NCI-H187 (cell line): ENCODE results near the gene DLD.
"Not testable (repeated sequence)": the region's sequence is repeated elsewhere in the genome, so short reads cannot be mapped to it uniquely, and the experiment has no call there.

Experiments
- DNase-seq, 2 experiments: peaks; one replicate each; lab custom pipeline; 2025; lab: John Stamatoyannopoulos, UW

Gene DLD, protein sequence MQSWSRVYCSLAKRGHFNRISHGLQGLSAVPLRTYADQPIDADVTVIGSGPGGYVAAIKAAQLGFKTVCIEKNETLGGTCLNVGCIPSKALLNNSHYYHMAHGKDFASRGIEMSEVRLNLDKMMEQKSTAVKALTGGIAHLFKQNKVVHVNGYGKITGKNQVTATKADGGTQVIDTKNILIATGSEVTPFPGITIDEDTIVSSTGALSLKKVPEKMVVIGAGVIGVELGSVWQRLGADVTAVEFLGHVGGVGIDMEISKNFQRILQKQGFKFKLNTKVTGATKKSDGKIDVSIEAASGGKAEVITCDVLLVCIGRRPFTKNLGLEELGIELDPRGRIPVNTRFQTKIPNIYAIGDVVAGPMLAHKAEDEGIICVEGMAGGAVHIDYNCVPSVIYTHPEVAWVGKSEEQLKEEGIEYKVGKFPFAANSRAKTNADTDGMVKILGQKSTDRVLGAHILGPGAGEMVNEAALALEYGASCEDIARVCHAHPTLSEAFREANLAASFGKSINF

DNA sequence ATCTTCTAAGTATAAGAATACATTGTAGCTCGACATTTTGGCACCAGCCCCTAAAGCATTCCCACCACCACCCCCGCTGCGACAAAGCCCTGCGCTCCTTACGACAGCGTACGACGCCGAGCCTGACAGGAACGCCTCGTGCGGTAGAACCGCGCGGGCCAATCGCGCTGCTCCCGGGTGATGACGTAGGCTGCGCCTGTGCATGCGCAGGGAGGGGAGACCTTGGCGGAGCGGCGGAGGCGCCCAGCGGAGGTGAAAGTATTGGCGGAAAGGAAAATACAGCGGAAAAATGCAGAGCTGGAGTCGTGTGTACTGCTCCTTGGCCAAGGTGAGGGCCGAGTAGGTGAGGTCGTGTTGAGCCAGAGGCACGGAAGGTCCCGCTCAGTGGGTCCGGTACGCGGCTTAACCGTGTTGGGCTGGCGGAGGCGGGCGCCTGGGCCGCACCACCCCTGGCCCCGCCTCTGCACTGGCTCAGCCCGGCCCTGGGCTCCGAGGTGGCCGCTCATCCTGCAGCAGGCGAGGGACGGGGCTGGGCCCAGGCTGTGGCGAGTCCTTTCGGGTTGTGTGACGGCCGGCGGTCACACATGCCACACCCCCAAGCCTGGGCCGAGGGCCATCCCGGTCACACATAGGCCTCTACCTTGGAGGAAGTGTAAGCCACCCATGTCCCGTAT, at the start of gene DLD:
Gene DLD (plus strand): TSS at position 222 of the 674 bp plus-strand sequence. CDS start 68 bp downstream, at position 290.
- peak; percentile 78 to 88 for DNase-seq

DNA sequence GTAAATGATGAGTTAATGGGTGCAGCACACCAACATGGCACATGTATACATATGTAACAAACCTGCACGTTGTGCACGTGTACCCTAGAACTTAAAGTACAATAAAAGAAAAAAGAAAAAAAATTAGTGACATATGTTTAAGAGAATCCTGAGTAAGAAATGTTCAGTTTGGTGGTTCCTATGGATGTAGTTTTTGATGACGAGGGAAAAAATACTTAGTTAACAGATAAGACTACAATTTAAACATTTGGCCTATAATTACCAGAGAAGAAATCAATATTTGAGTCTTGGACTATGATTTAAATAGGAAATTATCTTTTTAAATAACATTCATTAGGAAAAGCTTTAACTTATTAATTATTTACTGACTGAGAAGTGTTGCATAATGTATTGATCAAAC, 48.8 kb upstream of the DLD start:
- no peak for DNase-seq

DNA sequence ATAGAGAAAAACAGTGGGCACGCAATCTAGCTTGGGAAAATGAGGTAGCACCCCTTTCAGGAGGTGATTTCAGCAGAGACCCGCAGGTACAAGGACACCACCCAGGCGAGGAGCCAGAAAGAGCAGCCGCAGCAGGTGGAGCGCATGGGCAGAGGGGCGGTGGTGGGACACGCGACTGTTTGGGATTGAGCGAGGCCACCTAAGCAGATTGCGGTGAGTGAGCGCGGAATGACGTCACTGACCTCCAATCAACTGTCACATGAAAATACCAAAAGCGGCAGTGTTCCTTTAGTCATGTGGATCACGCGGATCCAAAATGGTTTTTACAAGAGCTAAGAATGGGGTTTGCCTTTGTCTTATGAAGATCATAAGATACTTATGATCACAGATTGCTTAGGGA, 47.8 kb upstream of the DLD start:
- DNase-seq = no peak

DNA sequence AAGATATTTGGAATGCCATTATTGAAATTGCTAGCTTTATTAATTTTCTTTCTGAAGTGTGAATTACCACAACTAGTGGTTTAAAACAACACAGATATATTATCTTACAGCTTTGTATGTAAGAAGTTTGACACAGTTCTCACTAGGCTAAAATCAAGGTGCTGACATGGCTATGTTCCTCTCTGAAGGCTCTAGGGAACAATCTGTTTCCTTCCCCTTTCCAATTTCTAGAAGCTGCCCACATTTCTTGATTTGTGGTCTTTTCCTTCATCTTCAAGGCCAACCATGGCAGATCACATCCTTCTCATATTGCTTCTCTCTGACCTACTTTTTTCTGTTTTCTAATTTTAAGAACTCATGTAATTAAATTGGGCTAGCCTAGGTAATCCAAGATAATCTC, 44.7 kb upstream of the DLD start:
- DNase-seq = no peak

DNA sequence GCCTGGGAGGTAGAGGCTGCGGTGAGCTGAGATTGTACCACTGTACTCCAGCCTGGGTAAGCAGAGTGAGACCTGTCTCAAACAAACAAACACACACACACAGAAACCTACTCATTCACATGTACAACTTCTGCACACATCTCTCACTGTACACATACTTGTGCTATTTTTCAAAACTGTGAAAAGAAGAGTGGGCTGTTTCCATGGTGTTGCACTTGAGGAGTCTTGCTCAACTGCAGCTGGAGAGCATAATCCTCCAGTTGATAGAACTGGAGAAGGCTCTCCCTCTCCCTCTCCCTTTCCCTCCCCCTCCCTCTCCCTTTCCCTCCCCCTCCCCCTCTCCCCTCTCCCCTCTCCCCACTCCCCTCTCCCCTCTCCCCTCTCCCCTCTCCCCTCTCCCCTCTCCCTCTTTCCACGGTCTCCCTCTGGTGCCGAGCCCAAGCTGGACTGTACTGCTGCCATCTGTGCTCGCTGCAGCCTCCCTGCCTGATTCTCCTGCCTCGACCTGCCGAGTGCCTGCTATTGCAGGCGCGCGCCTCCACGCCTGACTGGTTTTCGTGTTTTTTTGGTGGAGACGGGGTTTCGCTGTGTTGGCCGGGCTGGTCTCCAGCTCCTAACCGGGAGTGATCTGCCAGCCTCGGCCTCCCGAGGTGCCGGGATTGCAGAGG, 43.7 kb upstream of the DLD start:
- DNase-seq = peak; percentile 59 to 67

DNA sequence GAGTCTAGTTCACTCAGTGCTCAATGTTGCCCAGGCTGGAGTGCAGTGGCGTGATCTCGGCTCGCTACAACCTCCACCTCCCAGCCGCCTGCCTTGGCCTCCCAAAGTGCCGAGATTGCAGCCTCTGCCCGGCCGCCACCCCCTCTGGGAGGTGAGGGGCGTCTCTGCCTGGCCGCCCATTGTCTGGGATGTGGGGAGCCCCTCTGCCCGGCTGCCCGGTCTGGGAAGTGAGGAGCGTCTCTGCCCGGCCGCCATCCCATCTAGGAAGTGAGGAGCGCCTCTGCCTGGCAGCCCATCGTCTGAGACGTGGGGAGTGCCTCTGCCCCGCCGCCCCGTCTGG, 43.2 kb upstream of the DLD start:
- DNase-seq = not testable (repeated sequence)

DNA sequence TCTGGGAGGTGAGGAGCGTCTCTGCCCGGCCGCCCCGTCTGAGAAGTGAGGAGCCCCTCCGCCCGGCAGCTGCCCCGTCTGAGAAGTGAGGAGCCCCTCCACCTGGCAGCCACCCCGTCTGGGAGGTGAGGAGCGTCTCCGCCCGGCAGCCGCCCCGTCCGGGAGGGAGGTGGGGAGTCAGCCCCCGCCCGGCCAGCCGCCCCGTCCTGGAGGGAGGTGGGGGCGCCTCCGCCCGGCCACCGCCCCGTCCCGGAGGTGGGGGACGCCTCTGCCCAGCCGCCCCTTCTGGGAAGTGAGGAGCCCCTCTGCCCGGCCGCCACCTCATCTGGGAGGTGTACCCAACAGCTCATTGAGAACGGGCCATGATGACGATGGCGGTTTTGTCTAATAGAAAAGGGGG, 42.8 kb upstream of the DLD start:
- not testable (repeated sequence) for DNase-seq

DNA sequence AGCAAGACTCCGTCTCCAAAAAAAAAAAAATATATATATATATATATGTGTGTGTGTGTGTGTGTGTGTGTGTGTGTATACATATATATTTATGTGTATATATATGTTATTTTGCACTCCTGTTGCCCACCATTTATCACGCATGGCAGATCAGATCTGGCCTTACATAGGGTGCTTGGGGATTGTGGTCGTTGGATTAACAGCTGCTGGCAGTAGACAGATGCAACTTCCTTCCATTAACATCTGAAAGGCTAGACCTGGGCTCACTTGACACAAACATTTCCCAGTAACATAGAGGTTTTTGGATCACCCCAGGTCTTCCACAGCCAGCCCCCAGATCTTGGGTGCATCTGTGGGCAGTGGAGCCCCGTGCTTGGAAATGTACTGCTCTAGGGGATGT, 40.8 kb upstream of the DLD start:
- DNase-seq = no peak

DNA sequence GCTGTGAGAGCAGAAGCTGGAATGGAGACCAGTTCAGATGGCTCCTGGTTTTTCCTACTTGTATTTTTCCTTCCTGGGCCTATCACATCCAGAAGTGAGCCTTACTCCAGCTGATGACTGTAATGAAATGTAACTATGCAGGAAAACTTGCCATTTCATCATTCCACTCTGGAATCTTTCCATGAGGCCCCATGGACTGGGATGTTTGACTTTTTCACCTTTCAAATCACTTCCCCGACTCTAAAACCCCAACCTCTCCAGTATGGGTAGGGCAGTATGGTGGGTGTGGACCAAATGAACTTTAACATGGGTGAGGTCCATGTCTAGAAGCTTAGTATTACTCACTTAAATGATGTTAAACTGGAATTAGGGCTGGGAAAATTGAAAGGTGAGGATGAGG, 40.3 kb upstream of the DLD start:
- DNase-seq = no peak

DNA sequence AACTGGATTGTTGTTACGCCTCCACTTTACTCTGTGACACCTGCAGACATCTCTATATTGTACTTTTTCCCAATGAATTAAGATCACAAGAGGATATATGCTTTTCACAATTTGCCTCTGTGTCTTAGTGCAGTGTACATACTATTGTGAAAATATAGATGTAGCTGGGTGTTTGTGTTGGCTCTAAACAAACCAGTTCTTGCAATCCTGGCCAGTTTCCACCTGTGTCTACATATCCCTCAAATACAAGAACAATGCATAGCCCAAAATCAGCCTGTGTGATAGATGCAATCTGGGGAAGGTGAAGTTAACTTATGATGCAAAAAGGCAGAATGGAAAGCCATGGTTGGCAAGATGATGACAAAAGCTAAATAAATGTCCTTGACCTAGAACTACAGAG, 36.5 kb upstream of the DLD start:
- DNase-seq = no peak

DNA sequence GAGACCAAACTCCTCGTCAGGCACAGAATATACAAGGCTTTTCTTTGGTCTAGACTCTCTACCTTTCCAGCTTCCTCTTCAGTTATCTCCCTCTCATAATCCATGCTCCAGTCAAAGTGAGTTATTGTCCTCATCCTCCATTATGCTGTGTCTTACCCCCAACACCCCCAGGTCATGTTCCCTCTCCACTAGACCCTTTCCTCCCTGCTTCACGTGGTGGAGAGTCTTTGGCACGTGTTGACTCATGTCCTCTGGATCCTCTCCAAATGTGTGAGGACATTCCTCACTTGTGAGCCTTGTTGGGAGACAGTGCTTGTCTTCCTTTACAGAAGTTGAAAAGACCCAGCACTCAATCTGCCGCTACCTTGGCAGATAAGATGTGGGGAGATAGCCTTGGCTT, 36.0 kb upstream of the DLD start:
- no peak for DNase-seq

DNA sequence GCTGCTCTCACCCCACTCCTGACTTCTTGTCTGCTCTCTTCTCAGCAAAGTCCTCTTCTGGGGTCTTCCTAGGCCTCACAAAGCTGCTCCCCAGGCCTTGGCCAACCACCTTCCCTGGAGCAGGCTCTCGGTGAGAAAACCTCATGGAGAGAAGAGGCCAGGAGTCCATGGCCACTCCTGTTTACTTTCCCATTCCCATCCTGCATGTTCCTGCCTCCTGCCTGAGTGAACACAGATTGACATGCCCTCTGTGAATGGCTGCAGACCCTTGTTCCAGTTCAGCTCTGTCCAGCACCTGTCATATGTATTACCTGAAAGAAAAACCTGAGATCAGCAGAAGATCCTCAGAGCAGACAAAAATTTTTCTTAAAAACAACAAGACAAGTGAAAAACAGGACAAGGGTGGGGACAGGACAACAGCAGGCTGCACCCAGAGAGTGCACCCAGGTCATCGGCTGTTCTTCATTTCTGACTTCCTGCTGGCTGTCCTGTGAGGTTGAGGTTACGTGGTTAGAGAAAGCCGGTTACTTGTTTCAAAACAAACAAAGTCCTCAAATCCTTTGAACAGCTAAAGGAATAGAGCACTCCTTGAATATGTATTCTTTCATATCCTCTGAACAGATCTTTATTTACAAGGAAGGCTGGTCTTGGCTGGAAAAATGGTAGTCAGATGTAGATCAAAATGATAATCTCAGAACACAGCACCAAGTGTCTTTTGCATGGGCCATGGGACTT, 34.0 kb upstream of the DLD start:
- no peak for DNase-seq

DNA sequence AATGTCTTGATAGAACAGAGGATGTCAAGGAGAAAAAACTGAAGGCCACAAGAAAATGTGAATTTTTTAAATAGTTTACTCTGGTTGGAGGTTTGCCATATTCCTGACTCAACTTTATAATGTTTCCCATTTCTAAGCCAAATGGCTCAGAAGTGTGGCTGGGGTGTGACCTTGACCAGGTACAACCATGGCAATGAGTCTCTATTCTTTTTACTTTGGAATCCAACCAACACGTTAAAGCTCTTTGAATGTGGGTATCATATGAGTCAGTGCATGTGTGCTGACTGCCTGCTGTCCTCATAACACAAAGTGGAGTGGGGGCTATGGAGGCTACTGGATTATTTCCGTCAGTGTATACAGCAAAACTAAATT, 33.5 kb upstream of the DLD start:
- DNase-seq = no peak

DNA sequence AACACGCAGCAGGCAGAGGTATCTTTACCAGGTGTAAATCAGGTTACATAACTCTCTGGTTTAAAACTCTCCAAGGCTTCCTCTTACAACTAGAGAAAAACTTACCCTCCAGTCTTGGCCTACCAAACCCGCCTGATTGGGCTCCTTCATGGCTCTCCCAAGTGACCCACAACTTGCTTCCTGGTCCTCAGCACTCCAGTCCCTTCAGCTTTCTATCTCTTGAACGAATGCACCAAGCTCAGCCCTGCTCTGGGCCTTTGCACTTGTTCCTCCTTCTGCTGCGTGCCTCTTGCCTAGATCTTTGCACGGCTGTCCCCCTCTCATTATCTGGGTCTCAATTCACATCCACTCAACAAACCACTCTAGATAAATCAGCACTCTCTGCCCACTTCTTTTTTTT, 32.7 kb upstream of the DLD start:
- no peak for DNase-seq

DNA sequence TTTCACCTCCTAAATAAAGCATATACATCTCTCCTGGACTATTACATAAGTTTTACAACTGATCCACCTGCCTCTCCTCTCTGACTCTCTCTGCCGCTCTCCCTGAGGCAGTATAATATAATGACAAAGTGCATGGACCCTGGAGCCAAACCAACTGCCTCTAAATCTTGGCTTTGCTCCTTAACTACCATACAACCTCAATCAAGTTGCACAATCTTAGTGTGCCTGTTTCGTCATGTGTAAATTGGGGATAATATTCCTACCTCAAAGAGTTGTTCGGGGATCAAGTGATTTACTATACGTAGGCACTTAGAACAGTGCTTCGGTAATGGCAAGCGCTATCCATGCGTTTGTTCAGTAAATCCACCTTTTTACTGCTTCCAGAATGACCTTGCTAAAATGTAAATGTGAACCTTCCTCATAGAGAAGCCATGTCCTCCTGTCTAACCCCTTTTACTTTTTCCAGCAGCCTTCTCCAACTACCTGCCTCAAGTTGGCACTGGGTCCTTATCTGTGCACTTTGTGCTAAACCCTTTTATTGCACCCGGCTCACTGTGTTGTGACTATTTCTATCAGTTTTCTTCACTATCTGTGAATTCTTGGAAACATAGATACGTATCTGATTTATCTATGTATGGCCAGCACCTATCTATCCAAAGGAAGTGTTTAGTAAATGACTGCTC, 30.6 kb upstream of the DLD start:
- DNase-seq = no peak

DNA sequence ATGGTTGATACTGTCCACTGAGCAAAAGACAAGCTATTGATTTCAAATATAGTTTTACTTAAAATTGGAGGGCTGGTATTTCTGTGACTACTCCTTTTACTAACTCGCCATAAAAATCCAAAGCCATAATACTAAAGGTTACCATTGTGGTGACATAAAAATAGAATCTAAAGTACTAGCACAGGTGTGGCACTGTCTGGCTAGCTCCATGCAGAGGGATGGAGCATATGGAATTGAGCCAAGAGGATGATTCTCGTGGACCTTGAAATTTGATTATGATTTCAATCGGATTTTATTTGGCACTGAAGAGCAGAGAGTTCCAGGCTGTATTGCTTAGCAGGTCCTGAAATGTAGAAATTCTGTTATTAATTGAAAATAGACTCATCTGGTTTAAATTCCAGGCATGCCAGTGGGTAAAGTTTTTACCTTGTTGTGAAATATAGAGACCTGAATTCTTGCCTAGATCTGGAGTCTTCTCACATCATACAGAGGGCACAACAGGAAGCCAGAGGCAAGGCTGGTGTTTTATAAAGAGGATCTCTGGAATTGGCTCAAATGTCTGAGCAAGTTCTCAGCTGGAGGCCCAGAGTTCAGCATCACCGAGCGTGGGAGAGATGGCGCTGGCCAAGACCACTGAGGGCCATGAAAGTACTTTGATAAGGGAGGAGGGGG, 29.9 kb upstream of the DLD start:
- no peak for DNase-seq

DNA sequence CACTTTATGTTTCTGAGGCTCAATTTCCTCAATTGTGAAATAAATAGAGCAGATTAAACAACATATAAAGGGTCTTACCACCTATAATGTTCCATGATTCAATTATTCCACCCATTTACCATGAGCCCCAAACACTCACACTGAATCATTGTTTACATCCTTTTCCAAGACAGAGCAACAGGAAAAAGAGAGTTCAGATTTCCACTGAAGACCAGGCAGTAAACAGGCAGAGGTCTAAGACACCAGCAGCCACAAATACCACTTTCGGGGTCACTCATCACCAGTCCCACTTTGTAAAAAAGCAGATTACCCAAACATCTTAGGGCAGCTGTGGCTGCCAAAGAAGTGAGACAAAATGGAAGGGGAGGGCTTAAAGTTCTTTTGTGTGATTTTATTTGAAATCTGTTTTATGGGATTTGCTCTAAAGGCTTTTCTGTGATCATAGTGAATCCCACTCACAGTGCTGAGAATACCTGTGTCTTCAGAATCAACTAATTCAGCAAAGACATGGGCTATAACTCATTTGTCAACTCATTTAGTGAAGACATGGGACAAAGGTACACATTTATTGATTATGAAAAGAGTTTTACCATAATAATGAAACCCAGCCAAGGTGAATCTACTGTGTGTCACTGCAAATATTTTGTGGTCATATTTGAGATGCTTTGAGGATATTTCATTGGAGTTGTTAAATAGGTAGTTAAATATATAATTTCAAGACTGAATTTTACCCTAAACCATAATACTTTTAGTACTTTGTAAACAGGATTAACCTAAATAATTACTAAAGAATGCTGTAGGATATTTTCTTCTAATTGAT, 24.8 kb upstream of the DLD start:
- DNase-seq = no peak

DNA sequence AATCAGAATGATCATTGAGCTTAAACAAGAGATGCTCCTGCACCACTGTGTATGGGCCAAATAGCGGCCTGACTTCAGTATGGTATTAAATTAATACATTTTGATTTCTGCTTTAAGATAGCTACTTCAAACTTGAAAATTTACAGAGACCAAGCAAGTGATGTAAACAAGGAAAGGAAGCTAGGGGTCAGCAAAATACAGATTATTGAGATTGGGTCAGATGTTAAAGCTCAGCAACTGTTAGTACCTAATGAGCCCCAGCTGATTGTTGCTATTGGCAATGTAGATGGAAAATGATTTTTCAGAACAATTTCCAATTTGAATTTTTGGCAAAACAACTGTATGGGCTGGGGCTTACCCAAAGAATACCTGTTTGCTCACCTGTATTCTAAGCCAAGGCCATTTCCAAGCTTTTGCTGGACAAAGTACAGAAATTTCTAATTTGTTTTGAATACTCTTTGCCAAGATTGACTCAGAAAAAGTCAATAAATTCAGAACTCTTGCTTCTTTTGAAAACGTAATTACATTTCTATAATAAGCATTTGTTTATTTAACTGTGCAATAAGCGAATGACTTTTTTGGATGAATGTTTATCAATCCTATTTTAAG, 23.0 kb upstream of the DLD start:
- DNase-seq = no peak

DNA sequence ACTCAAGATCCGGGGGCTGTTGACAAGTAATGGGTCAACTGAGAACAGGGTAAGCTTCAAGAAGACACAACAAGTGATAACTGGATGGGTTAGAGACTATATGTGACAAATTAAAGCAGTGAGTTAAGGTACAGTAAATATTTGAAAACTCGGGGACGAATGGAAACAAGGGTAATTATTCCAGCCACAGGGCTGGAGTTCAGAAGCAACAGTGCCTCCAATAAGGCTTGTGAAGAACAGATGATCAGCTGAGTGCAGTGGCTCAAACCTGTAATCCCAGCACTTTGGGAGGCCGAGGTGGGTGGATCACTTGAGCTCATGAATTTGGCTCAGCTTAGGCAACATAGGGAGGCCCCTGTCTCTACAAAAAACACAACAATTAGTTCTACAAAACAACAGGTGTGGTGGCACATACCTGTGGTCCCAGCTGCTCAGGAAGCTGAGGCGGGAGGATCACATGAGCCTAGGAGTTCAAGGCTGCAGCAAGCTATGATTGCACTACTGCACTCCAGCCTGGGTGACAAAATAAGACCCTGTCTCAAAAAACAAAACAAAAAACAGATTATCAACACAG, 20.5 kb upstream of the DLD start:
- DNase-seq = no peak

DNA sequence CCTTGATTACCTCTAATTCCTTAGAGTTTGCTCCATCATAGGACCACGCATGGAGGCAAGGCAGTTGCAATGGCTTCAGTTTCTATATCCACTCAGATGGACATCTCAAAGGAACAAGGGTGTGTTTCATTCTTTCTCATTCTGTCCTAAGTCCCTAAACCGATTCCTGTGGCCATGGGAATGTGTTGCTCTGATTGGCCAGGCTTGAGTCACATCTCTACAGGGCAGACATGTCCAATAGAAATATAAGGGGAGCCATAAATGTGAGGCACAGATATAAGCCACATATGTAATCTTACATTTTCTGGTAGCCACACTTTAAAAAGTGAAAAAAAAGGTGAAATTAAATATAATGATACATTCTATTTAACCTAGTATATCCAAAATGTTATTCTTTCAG, 16.9 kb upstream of the DLD start:
- DNase-seq = no peak
